Measurements from ENCODE around the gene GLI1.

- TF ChIP-seq CTCF (IDR thresholded peaks at IDR 0.05) (no peak), EZH2phosphoT487 (IDR thresholded peaks at IDR 0.05; ENCODE audit: borderline replicate concordance, low read depth) (no peak), POLR2AphosphoS5 (IDR thresholded peaks at IDR 0.05; ENCODE audit: low read depth, low read length) (no peak), TAF1 (IDR thresholded peaks at IDR 0.05; ENCODE audit: borderline replicate concordance, low read depth, low read length) (no peak), RFX5 (IDR thresholded peaks at IDR 0.05; ENCODE audit: low read length) (no peak), EP300 (IDR thresholded peaks at IDR 0.05; ENCODE audit: borderline replicate concordance in 1 of 2, low read depth in 1 of 2, low read length in 1 of 2) (no peak), NRF1 (IDR thresholded peaks at IDR 0.05; ENCODE audit: low read depth, low read length) (no peak), NFIC (IDR thresholded peaks at IDR 0.05; ENCODE audit: borderline replicate concordance) (no peak), ZBTB33 (IDR thresholded peaks at IDR 0.05; ENCODE audit: borderline replicate concordance, low read depth) (no peak)
Observed at GRCh38 chr12:57431654-57432188, 27.9 kb upstream of the GLI1 start.

Data from SK-N-SH (cell line).